ENCODE data around the gene CUL7. TPM values are rescaled to one million over a fixed set of nuclear protein-coding genes. Genes with fewer than 3 reads are reported as not detected.

CUL7 gene
- total and polyA plus RNA-seq, 9 of the 15 experiments (the other 6 are each of a cell fraction or from before 2014, with no cell fraction given): 0.44 to 20.1 (median 8.6) TPM

DNA sequence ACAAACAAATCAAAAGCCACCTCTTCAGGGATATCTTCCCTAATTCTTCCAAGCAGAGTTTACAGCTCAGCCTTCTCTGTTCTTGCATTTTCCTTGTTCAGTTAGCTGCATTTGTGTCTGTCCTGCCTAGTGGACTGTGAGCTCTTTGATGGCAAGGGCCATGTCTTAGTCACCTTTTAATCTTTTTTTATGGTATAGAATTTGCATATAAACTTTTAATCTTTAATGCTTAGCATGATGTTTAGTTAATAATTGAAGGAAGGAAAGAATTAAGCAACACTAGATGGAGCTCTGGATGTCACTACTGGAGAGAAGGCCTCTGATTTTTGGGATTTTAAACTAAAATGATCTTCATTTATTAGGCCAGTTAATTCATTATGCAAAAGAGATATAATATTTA lies 57.1 kb downstream of the CUL7 start:
- ChIA-PET CTCF (ENCODE audit: low intra/inter-chr PET ratio) (no interaction called here), POLR2A (interaction anchor here (0.6 to 2.3 kb wide), 4 partner anchors 10 to 1249 kb away, joined by 3 to 10 read pairs (median 6); partner anchors contain the start of genes KLHDC3, MEA1 and PEX6)
- no peak overlapping the region for H3K9ac ChIP-seq (ENCODE audit: insufficient read depth in 1 of 2, low read depth in 2 of 2, low read length in 2 of 2)
- no peaks in the 10 kb centered on the region for H3K9me1 ChIP-seq (ENCODE audit: control insufficient read depth, insufficient read depth, low read length)
- TF ChIP-seq HMG20A (CRISPR knock-in tag; conservative IDR thresholded peaks at IDR 0.05) (no peak), CTCF (IDR thresholded peaks at IDR 0.05 in 2 of 3, conservative IDR thresholded peaks at IDR 0.05 in 1 of 3; ENCODE audit: insufficient read depth in 2 of 3, low read depth in 1 of 3, low read length in 3 of 3) (0 out of 6 replicates have a peak, but pooled peaks of 1 of the 3 experiments have one; percentile 3), SP1 (CRISPR knock-in tag; IDR thresholded peaks at IDR 0.05) (no peak), ZNF174 (CRISPR knock-in tag; IDR thresholded peaks at IDR 0.05) (no peak), MTA3 (IDR thresholded peaks at IDR 0.05; ENCODE audit: borderline replicate concordance) (no peak)
- TF ChIP-seq, protein P1, sequence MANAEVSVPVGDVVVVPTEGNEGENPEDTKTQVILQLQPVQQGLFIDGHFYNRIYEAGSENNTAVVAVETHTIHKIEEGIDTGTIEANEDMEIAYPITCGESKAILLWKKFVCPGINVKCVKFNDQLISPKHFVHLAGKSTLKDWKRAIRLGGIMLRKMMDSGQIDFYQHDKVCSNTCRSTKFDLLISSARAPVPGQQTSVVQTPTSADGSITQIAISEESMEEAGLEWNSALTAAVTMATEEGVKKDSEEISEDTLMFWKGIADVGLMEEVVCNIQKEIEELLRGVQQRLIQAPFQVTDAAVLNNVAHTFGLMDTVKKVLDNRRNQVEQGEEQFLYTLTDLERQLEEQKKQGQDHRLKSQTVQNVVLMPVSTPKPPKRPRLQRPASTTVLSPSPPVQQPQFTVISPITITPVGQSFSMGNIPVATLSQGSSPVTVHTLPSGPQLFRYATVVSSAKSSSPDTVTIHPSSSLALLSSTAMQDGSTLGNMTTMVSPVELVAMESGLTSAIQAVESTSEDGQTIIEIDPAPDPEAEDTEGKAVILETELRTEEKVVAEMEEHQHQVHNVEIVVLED (CRISPR knock-in tag; IDR thresholded peaks at IDR 0.05): no peak
- H4K20me1 ChIP-seq (replicated peaks; ENCODE audit: control insufficient read depth, insufficient read depth, low read length): no peaks in the 10 kb centered on the region
- H3K36me3 ChIP-seq (ENCODE audit: control insufficient read depth, insufficient read depth, low read length): peaks cover 9% of the 10 kb centered on the region
- H2AFZ ChIP-seq (ENCODE audit: low read depth, low read length): no peak overlapping the region
- in situ Hi-C loops (cut with MboI): no loop called here
- no peak for ATAC-seq
- H3K9me3 ChIP-seq (replicated peaks; ENCODE audit: control insufficient read depth, insufficient read depth, low read depth, low read length): no peaks in the 10 kb centered on the region
- no peak overlapping the region for H3K4me3 ChIP-seq
- FAIRE-seq: no peak
- H3K4me2 ChIP-seq (ENCODE audit: insufficient read depth, low read length): no peak overlapping the region
- H3K4me1 ChIP-seq (replicated peaks in 1 of 2; ENCODE audit: control insufficient read depth in 2 of 2, insufficient read depth in 2 of 2, low read length in 2 of 2): 0 out of 5 replicates have a peak, but pooled peaks cover 0 to 4% of the 10 kb centered on the region in 2 experiments
- no peak for DNase-seq (ENCODE audit: extremely low read depth in 1 of 4, low spot score in 3 of 4)
- intact Hi-C loops (cut with micrococcal nuclease): no loop called here
- BruUV-seq (replicated peaks): no TSS peak
- H3K27me3 ChIP-seq (ENCODE audit: control insufficient read depth in 2 of 2, insufficient read depth in 2 of 2, low read length in 2 of 2): no peaks in the 10 kb centered on the region
- no peaks in the 10 kb centered on the region for H3K79me2 ChIP-seq (ENCODE audit: control insufficient read depth, insufficient read depth, low read length)
- H3K27ac ChIP-seq (ENCODE audit: extremely low read depth, low read depth, low read length): no peak overlapping the region
